Testis (tissue), 2 donors: ENCODE data around the gene MEN1.

Experiments used
- CTCF ChIP-seq, 3 experiments: fragments of 450-650 bp in 2 of 3; fragments of 200-600 bp in 1 of 3; sonication (generic) in 1 of 3; IDR thresholded peaks; one replicate each; pipeline ENCODE4 v1.5.1; 2016 to 2019; ENCODE audit warnings: antibody characterized with exemption in 3 of 3, mild to moderate bottlenecking in 2 of 3, moderate library complexity in 1 of 3
- POLR2A ChIP-seq: fragments of 450-650 bp; IDR thresholded peaks from one replicate; pipeline ENCODE4 v1.6.1; 2017; ENCODE audit warnings: antibody characterized with exemption, mild to moderate bottlenecking, moderate library complexity

GRCh38 chr11:64829536-64830251 lies 19.3 kb upstream of the MEN1 start:
- TF ChIP-seq POLR2A (no peak), CTCF (IDR thresholded peaks at IDR 0.05) (no peak)
